Thoracic aorta (tissue), 2 donors: ENCODE measurements around the gene GABRG3. TPM values are rescaled to one million over a fixed set of nuclear protein-coding genes. Genes with fewer than 3 reads are reported as not detected.

Source experiments
- ATAC-seq: fragments of 150-250 bp; one replicate; pipeline ENCODE4 v1.8.0; 2017; ENCODE audit warnings: low read depth; ENCODE audit not compliant: insufficient number of reproducible peaks, low FRiP score
- DNase-seq: peaks from one replicate; pipeline ENCODE4 v3.0.0-alpha.2; 2020; ENCODE audit warnings: low spot score
- H3K27ac ChIP-seq, 2 donors: fragments of 200-600 bp; sonication (generic); 1 replicate in 1 of 2; 2 replicates in 1 of 2; pipeline ENCODE4 v1.5.1; 2016; ENCODE audit warnings: mild to moderate bottlenecking in 2 of 2, moderate library complexity in 2 of 2
- H3K27me3 ChIP-seq: fragments of 200-600 bp; sonication (generic); replicated peaks from 2 replicates; pipeline ENCODE4 v1.6.0; 2016; ENCODE audit warnings: mild to moderate bottlenecking; ENCODE audit not compliant: insufficient read depth
- H3K36me3 ChIP-seq: fragments of 200-600 bp; sonication (generic); one replicate; pipeline ENCODE4 v1.5.1; 2016
- H3K4me1 ChIP-seq, 2 donors: fragments of 200-600 bp; sonication (generic); 1 replicate in 1 of 2; 2 replicates in 1 of 2; pipeline versions ENCODE4 v1.5.1 to v1.6.0; 2016; ENCODE audit warnings: low read depth in 2 of 2, mild to moderate bottlenecking in 1 of 2; ENCODE audit not compliant: control insufficient read depth in 1 of 2
- H3K4me3 ChIP-seq: fragments of 200-600 bp; sonication (generic); 2 replicates; pipeline ENCODE4 v1.5.1; 2016; ENCODE audit warnings: mild to moderate bottlenecking
- H3K9me3 ChIP-seq: fragments of 200-600 bp; sonication (generic); 2 replicates; pipeline ENCODE4 v1.5.1; 2016
- total RNA-seq, 2 donors: library from RNA; depleted of rRNA; stranded (reverse); fragments of >200 nt; gene quantifications; one replicate each; pipeline versions ENCODE4 v1.1.0 to v1.2.3, GENCODE V29; 2016
- TF ChIP-seq, protein P1 (sequence below): fragments of 200-600 bp; sonication (generic); IDR thresholded peaks from one replicate; pipeline ENCODE4 v1.5.1; 2019; ENCODE audit warnings: antibody characterized with exemption

Gene GABRG3
- total RNA-seq, 2 donors from 2014 or later: not detected

DNA sequence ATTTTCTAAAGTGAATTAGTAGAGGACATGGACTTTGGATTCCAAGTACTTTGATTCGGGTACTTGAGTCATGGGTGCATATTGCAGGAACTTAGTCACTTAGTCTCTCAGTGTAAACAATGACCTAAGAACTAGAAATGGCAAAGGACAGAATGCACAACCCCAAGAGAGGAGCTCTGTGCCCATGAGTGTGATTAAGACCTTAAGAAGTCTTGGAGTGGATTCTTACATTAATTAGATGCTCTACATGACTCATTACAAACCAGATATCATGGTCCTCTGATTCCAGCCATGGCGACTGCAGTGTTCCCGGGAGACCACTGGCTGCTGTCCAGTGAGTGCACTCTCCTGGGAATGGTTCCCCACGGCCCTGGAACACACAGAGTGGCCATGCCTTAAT lies 251.5 kb downstream of the GABRG3 start:
- H3K27ac ChIP-seq: no peak overlapping the region
- no peaks in the 10 kb centered on the region for H3K36me3 ChIP-seq
- no peaks in the 10 kb centered on the region for H3K4me1 ChIP-seq
- no peaks in the 10 kb centered on the region for H3K9me3 ChIP-seq
- no peak for ATAC-seq
- DNase-seq: no peak
- H3K27me3 ChIP-seq: no peaks in the 10 kb centered on the region
- no peak overlapping the region for H3K4me3 ChIP-seq
- TF ChIP-seq, protein P1, sequence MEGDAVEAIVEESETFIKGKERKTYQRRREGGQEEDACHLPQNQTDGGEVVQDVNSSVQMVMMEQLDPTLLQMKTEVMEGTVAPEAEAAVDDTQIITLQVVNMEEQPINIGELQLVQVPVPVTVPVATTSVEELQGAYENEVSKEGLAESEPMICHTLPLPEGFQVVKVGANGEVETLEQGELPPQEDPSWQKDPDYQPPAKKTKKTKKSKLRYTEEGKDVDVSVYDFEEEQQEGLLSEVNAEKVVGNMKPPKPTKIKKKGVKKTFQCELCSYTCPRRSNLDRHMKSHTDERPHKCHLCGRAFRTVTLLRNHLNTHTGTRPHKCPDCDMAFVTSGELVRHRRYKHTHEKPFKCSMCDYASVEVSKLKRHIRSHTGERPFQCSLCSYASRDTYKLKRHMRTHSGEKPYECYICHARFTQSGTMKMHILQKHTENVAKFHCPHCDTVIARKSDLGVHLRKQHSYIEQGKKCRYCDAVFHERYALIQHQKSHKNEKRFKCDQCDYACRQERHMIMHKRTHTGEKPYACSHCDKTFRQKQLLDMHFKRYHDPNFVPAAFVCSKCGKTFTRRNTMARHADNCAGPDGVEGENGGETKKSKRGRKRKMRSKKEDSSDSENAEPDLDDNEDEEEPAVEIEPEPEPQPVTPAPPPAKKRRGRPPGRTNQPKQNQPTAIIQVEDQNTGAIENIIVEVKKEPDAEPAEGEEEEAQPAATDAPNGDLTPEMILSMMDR: no peak

DNA sequence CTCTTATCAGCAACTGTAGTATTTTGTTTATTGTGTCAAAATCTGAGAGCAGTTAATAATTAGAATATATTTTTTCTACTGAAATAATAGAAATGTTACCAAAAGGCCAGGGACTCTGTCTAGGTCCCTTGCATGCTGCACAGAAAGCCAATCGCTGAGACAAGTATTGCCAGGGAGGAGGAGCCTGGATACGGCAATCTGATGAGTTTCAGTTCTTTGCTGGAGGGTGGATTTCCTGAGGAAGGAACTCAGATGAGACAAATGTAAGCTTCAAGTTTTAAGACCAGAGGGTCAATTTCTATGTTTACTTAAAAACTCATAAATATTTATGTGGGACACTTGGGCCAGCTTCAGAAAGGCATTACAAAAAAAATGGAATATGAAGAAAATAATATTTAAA lies 252.2 kb downstream of the GABRG3 start:
- no peak overlapping the region for H3K27ac ChIP-seq
- no peaks in the 10 kb centered on the region for H3K4me1 ChIP-seq

DNA sequence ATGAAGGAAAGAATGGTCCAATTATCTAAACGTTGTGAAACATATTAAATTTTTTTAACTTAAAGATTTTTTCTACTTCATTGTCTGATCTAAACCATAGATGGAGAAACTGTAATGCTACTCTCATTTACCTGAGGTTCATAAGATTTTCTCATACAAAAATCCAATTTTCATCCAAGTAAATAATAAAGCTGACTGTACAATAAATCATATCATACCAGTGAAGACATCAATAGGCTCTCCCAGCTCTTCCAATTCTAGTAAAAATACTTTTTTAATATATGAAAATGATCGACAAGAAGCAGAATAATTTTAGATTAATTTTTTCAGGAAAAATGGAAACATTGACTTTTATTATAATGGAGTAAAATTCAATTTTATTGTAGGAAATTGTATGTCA lies 260.8 kb downstream of the GABRG3 start:
- no peaks in the 10 kb centered on the region for H3K27me3 ChIP-seq
- no peaks in the 10 kb centered on the region for H3K4me1 ChIP-seq
- no peak overlapping the region for H3K27ac ChIP-seq
- no peaks in the 10 kb centered on the region for H3K36me3 ChIP-seq
- H3K4me3 ChIP-seq: no peak overlapping the region
- no peak for ATAC-seq
- H3K9me3 ChIP-seq: no peaks in the 10 kb centered on the region
- TF ChIP-seq, protein P1: no peak
- no peak for DNase-seq

More for the DNA sequence above, 252.2 kb downstream of the GABRG3 start:
- no peak for ATAC-seq
- H3K36me3 ChIP-seq: no peaks in the 10 kb centered on the region
- DNase-seq: no peak
- no peak overlapping the region for H3K4me3 ChIP-seq
- H3K27me3 ChIP-seq: no peaks in the 10 kb centered on the region
- TF ChIP-seq, protein P1: no peak
- no peaks in the 10 kb centered on the region for H3K9me3 ChIP-seq

DNA sequence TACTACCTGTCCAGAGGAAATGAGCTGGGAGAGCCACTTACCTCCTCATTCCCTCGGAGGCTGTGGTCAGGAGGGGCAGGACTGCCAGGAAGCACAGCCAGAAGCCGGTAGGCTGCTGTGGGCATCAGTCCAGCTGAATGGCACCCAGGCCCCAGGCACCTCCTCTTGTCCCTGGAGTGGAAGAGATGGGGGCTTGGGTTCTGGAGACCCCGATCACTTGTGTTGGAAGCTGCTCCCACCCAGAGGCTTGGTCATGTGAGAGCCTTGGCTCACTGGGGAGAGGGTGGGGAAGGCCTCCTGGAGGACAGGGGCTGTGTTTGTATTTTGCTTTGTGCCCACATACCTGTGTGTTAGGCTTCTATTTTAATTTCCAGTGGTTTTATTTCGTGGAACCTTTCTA lies 261.9 kb downstream of the GABRG3 start:
- Histone ChIP-seq H3K36me3 (no peaks in the 10 kb centered on the region), H3K4me3 (no peak overlapping the region), H3K9me3 (no peaks in the 10 kb centered on the region), H3K4me1 (no peaks in the 10 kb centered on the region), H3K27ac (no peak overlapping the region), H3K27me3 (no peaks in the 10 kb centered on the region)
- ATAC-seq: no peak
- no peak for DNase-seq
- TF ChIP-seq, protein P1: no peak

GRCh38 chr15:27234593-27234992 lies 263.6 kb downstream of the GABRG3 start:
- H3K4me1 ChIP-seq: no peaks in the 10 kb centered on the region
- H3K4me3 ChIP-seq: no peak overlapping the region
- H3K9me3 ChIP-seq: no peaks in the 10 kb centered on the region
- no peaks in the 10 kb centered on the region for H3K27me3 ChIP-seq
- no peaks in the 10 kb centered on the region for H3K36me3 ChIP-seq
- TF ChIP-seq, protein P1: no peak
- H3K27ac ChIP-seq: no peak overlapping the region
- DNase-seq (no peak), ATAC-seq (no peak)
